GM08714 (cell line): ENCODE measurements around the gene IL31.

Experiments used
- H3K4me3 ChIP-seq: fragments of 200-500 bp; sonication (Bioruptor generic); 2 replicates; pipeline ENCODE4 v1.5.1; 2014; ENCODE audit warnings: mild to moderate bottlenecking, low read length, inconsistent platforms
- ZNF274 ChIP-seq: IDR thresholded peaks from 2 replicates; pipeline ENCODE4 v1.6.1; 2012; ENCODE audit warnings: mild to moderate bottlenecking, low read depth, low read length

IL31 gene

GRCh38 chr12:122150127-122150681 is 23.8 kb downstream of the IL31 start:
- no peak for TF ChIP-seq ZNF274
- no peak overlapping the region for H3K4me3 ChIP-seq

GRCh38 chr12:122148657-122149056 is 25.4 kb downstream of the IL31 start:
- no peak for TF ChIP-seq ZNF274
- H3K4me3 ChIP-seq = no peak overlapping the region

DNA sequence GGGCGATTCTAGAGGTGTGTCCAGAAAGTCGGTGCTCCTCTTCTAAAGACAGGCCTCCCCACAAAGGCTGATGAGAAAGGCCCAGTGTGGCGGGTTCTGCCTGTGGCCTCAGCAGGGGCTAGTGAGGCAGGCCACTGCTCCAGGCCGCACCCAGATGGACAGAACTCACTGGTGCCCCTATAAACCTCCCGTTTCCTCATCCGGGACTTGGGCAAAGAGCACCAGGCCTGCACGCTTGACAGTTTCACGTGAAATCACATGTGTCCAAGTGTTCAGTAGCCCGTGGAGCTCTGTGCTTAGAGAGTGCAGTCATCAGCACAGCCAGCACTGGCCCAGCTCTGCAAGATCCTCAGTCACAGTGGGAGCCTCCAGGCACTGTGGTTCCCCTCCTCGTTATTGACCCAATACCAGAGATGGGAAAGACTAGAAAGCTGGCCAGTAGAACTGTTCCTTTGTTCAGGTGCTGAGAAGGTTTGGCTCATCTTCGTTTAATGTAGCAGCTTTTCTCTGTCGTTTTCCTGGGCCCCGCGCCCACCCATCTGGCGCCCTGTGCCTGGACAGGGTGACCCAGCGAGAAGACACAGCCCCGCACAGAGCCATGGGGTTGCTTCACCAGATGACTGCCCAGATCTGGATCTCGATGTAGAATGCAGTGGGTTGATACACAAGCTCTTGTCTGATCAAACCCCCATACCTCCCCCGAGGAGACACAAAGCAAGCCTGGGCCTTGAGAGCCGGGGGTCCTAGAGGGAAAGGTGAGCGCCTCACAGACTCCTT is 26.3 kb downstream of the IL31 start:
- no peak for TF ChIP-seq ZNF274
- no peak overlapping the region for H3K4me3 ChIP-seq

- H3K4me3 ChIP-seq = no peak overlapping the region
- TF ChIP-seq ZNF274 = no peak
These were observed 28.3 kb downstream of the IL31 start for GRCh38 chr12:122145505-122146330.

DNA sequence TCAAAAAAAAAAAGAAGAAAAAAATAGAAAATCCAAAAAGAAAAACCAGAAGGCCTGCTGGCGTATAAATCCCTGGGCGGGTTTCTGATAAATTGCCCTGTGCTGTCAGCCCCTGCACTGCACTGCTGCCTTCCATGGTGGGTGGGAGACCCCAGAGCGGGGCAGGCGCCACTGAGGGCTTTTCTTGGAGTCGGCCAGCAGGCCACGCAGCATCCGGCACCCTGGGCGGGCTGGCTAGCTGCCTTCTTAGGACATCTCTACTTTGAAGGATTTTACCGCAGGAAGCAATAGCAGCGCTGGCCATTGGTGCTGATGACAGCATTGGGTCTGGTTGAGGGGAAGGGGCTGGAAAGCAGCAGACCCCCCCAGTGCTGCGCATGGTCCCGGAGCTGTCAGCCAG is 29.1 kb downstream of the IL31 start:
- no peak overlapping the region for H3K4me3 ChIP-seq
- no peak for TF ChIP-seq ZNF274

DNA sequence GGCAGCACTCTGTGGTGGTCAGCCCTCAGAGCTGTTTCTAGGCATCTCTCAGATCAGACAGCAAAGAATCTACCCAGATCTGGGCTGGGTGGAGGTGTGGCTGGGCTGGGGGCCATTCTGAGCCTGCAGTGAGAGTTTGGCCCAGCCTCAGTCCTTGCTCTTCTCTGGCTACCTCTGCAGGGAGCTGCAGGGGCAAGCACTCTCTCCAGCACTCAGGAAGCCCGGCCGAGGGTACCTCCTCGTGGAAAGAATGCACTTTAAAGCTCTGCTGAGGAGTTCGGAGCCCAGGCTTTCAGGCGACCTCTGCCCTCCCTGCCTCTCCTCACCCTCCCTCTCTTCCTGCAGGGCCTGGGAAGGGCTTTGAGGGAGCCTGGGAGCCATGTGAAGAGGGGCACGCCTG is 31.2 kb downstream of the IL31 start:
- no peak for TF ChIP-seq ZNF274
- no peak overlapping the region for H3K4me3 ChIP-seq

GRCh38 chr12:122141911-122142725 is 31.9 kb downstream of the IL31 start:
- TF ChIP-seq ZNF274 = no peak

GRCh38 chr12:122140467-122141257 is 33.4 kb downstream of the IL31 start:
- no peak for TF ChIP-seq ZNF274
- H3K4me3 ChIP-seq = no peak overlapping the region

More at GRCh38 chr12:122141911-122142725, 31.9 kb downstream of the IL31 start:
- no peak overlapping the region for H3K4me3 ChIP-seq

- no peak overlapping the region for H3K4me3 ChIP-seq
- no peak for TF ChIP-seq ZNF274
These were observed 34.1 kb downstream of the IL31 start for GRCh38 chr12:122139941-122140340.

- no peak overlapping the region for H3K4me3 ChIP-seq
These were observed 34.8 kb downstream of the IL31 start for GRCh38 chr12:122139266-122139665.

GRCh38 chr12:122138616-122139015 is 35.4 kb downstream of the IL31 start:
- no peak for TF ChIP-seq ZNF274
- no peak overlapping the region for H3K4me3 ChIP-seq

More at GRCh38 chr12:122139266-122139665, 34.8 kb downstream of the IL31 start:
- no peak for TF ChIP-seq ZNF274

- no peak for TF ChIP-seq ZNF274
- no peak overlapping the region for H3K4me3 ChIP-seq
These were observed 35.8 kb downstream of the IL31 start for GRCh38 chr12:122138181-122138580.

DNA sequence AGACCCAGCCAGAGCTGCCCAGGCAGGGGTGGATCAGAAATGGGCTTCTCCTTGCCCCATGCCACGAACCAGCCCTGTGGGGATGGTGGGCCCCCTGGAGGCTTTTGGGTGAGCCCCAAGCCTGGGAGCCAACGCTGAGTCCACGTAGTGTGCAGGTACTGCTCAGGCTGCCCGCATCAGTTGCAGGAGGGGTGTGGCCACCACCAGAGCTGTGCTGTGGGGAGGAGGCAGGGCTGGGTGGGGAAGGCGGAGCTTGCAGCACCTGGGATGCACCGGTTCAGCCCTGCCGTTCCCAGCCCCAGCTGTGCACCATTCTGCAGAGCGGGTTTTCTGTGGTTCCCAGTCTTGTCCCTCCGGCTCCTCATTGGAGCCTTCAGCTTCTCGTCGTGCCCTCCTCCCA is 36.3 kb downstream of the IL31 start:
- TF ChIP-seq ZNF274 = no peak
- H3K4me3 ChIP-seq = no peak overlapping the region
